Activated CD8-positive, alpha-beta memory T cell treated with anti-CD3 and anti-CD28 coated beads for 4 hours (primary cell): ENCODE data around the gene PRR4.

Experiments used
- DNase-seq, 2 donors: peaks; one replicate each; pipeline ENCODE4 v3.0.0-alpha.2; 2020; ENCODE audit warnings: low read depth in 2 of 2

The PRR4 gene

DNA sequence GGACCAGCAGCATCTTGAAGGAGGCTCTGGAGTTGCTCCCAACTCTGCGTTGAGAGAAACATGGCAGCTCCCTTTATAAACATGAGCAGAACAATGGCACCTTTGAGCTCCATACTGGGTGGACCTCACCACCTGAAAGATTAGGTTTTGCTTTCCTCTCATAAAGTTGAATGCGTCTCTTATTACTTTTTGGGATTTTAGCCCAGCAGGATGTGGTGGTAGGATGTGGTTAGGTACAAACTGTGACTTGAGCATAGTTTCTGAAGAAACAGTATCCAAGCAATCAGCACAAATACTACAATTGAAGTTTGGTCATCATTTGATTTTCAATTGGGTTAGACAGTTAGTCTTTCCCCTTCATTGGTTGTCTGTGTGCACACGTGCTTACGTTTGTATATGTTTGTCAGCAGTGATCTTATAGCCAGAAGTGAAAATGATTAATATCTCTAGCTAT lies at the start of gene PRR4:
TSS of gene PRR4 (minus strand) at position 51 of the 454 bp plus-strand sequence. CDS start at position 13, 38 bp downstream.
- DNase-seq = no peak

DNA sequence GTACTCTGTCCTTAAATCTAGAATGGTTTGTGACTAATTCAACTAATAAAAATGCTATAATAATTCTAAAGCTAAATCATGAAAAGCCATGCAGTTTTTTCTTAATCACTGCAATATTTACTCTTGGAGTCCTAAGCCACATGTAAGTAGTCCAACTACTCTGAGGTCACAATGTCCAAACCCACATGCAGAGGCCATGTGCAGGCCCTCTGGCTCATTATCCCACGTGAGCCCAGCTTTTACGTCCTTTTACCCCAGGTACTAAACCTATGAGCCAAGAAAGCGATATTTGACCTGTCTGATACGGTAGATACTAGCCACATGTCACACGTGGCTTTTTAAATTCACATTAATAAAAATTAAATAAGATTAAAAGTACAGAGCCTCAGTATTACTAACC lies 47.6 kb upstream of the PRR4 start:
- no peak for DNase-seq

DNA sequence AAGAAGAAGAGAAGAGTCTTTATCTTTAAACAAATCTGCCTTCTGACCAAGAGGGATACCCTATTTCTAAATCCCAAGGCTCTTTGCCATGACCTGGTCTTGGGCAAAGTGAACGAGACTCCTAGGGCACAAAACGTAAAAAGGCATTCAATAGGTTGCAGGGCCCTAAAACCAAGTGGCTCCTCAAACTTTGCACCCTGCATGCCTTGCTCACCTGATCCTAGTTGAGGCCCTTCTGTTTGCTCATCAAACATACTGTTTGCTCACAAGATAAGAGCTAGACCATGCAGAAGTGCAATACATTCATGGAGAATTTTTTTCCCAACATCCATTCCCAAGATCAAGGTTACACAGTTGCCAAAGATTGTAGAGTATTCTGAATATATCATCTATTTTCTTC lies 42.7 kb upstream of the PRR4 start:
- no peak for DNase-seq

DNA sequence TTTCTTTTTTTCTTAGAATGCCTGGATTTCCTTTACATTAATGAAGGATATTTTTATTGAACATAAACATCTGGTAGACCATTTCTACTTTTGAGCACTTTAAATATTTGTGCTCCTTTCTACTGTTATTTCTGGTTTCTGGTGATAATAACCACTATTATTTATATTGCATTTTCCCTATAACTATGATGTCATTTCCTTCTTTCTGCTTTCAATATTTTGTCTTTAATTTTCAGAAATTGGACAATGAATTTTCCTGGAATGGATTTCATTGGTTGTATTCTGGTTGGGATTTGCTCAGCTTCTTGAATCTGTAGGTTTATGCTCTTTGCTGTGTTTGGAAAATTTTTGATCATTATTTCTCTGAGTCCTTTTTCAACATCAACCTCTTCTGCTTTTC lies 40.0 kb upstream of the PRR4 start:
- DNase-seq = no peak

- DNase-seq = no peak
Measured at GRCh38 chr12:10884086-10884725, 34.9 kb upstream of the PRR4 start, which contains the start of gene PRH1. TSS of gene PRH1 (minus strand) at chr12:10884255. CDS start at chr12:10884217, 38 bp downstream.

- no peak for DNase-seq
Measured at GRCh38 chr12:10873378-10873777, 24.1 kb upstream of the PRR4 start.

DNA sequence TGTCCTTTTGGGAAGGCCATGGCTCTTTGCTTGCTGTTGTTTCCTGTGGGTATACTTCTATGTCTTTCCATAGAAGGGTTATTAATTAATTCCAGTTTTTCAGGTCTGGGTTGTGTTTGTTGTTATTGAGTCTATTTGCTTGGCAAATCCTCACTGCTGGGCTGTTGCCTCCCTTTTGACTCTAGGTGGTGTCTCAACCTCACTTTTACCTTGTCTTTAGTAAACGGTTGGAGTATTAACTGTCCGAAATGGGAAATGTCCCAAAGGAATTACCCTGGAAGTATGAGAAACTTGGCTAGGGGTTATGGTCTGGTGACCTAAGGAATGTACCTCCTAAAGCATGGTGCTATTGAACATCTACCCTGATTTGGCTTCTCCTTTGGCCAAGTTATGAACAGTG lies 18.1 kb upstream of the PRR4 start:
- no peak for DNase-seq

DNA sequence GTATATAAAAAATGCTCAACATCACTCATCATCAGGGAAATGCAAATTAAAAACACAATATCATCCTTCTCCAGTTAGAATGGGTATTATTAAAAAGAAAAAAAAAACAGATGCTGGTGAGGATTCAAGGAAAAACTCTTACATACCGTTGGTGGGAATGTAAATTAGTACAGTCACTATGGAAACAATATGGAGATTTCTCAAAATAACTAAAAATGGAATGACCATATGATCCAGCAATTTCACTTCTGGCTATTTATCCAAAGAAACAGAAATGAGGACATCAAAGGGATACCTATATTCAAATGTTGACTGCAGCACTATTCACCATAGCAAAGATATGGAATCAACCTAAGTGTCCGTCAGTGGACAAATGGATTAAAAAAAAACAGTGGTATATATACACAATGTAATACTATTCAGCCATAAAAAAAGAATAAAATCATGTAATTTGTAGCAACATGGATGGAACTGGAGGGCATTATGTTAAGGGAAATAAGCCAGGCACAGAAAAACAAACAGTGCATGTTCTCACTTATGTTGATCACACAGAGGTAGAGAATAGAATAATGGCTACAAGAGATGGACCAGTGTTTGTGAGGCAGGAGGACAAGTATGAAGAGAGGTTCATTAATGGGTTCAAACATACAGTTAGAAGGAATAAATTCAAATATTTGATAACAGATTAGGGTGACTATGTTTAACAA lies 14.4 kb upstream of the PRR4 start:
- no peak for DNase-seq

DNA sequence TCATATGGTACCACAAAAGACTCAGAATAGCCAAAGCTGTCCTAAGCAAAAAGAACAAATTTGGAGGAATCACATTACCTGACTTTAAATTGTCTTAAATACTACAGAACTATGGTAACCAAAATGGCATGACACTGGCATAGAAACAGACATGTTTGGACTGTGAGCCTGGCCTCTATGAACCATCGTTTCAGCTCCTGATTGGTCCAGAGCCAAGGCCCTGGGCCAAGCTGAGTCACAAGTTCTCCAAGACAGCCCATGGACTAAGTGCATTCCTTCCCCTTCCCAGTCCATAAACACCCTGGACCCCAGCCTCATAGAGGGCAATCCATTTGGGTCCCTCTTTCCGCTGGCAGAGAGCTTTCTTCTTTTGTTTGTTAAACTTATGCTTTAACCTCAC lies 12.1 kb upstream of the PRR4 start:
- no peak for DNase-seq

DNA sequence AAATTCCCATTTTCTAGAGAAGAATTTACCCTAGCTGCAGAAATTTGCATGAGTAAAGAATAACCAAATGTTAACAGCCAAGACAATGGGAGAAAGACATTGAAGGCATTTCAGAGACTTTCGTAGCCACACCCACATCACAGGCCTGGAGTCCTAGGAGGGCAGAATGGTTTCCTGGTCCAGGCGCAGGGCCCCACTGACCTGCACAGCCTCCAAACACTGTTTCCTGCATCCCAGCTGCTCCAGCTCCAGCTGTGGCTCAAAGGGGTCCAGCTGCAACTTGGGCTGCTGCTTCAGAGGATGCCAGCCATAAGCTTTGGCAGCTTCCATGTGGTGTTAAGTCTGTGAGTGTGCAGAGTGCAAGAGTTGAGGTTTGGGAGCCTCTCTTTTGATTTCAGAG lies 6.5 kb upstream of the PRR4 start:
- no peak for DNase-seq

- no peak for DNase-seq
Measured at GRCh38 chr12:10853776-10854175, 4.5 kb upstream of the PRR4 start.

DNA sequence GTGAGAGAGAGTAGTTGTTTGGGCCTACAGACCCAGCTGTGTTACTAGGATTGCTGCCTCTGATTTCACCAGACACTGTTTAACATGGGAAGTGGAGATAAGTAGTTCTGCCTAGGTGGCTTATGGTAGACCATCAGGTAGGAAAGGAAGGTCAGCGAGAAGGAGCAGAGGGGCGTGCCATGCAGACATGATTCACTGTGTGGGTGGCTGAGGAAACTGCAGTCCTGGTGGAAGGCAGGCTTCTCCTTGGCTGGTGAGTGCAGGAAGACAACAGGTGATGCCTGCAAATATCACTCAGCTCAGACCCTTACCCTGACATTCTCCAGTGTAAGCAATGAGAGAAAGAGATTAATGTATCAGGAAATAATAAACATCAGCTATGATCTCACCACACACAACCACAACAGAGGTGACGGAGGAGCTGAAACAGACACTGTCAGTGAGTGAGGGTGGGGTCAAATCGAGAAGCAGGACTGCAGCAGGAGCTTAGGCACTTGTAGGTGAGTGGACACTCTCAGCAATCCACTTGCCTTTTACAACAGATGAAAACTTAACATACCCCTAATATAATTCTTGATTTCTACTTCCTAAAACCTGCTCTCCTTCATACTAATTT lies 2.1 kb upstream of the PRR4 start:
- no peak for DNase-seq

GRCh38 chr12:10847744-10848143 lies 1.5 kb downstream of the PRR4 start:
- no peak for DNase-seq

DNA sequence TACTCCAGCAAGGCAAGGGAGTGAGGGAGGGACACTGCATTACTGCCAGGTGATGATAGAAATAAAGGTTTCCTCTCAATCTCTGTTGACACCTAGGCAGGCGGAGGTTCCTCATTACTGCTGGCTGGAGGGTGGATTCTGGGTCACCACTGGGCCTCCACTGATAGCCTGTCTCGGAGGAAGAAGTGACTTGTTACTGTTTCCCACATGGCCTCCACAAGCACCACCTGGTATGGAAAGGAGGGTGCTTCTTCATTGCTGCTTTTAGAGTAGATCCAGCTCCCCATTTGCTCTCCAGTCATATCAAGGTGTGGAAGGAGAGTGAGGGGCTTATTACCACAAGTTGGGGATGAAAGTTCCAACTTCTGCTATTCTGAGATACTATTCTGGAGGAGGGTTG lies 6.4 kb downstream of the PRR4 start:
- DNase-seq = no peak

DNA sequence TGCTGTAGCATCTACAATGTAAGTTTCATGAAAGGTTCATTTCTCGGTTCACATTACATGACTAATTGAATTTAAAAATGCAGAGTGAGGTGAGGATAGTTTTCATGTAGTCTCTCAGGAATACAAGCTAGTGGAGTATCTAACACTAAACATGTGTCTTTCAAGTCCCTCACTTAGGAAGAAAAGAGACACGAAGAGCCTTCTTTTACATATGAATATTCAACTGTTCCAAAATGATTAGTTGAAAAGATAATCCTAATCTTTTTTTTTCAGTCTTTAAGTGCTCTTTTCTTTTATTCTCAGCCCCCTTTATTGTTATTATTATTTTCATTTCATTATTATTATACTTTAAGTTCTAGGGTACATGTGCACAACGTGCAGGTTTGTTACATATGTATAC lies 10.8 kb downstream of the PRR4 start:
- no peak for DNase-seq

DNA sequence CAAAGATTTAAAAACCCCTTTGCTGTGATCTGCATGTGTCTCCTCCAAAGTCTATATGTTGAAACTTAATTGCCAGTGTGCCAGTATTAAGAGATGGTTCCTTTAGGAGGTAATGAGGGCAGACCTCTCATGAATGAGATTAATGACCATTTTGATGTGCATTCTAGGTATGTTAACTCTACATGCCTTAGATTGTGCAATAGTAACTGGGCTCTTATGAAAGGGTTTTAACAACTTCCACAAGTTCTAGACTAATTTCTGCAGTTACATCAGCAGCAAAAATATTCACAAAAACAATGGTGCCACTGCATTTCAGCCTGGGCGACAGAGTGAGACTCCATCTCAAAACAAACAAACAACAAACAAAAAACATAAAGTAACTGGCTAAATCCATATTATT lies 19.3 kb downstream of the PRR4 start:
- DNase-seq = no peak

DNA sequence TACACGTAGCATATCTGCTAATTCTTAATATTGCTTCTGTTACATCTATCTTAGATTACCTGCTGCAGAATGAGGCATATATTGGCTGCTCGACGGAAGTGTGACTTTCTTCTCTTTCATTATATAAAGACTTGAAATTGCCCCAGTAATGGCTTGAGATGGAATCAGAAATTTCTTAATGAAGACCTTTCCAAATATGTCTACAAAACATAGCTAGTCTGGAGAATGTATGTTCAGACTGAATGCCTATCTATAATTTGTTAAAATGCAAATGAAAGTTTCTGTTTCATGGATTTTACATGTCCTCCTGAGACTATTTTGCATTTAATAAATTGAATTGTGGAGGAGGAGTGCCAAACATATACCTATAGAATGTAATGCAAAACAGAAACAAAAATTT lies 23.0 kb downstream of the PRR4 start, which contains the start of gene TAS2R10:
TSS of gene TAS2R10 (minus strand) at position 101 of the 400 bp plus-strand sequence. CDS start at position 12, 89 bp downstream.
- DNase-seq = no peak

- no peak for DNase-seq
Measured at GRCh38 chr12:10824957-10825356, 24.3 kb downstream of the PRR4 start.

DNA sequence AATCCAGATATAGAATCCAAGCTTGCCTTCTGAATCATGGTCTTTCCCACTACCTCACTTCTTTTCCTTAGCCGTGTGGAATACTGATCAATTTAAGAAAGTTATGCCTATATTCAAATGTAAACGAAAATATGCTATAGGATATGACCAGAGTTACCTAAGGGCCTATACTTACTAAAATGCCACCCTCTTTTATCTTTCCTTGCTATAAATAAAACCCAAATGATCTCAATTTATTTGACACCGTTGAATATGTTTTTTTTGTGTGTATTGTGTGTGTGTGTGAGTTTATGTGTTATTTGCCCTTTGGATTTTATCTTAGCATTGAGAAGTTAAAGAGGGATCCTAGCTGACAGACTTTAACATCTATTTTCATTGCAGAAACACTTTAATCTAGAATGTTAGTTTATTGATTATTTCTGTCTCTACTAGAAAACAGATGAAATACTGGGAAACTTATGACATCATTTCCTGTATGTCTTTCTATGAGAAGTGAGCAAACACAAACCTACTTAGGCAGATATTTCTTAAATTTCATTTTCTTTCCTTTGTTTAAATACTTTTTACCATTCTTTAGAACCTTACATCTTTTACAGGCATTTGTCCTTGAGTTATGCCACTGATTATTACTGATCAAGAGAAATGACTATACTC lies 37.3 kb downstream of the PRR4 start:
- no peak for DNase-seq

GRCh38 chr12:10810068-10810467 lies 39.2 kb downstream of the PRR4 start, which contains the start of gene TAS2R9:
TSS of gene TAS2R9 (minus strand) at chr12:10810168. CDS start at chr12:10810075, 93 bp downstream.
- no peak for DNase-seq

DNA sequence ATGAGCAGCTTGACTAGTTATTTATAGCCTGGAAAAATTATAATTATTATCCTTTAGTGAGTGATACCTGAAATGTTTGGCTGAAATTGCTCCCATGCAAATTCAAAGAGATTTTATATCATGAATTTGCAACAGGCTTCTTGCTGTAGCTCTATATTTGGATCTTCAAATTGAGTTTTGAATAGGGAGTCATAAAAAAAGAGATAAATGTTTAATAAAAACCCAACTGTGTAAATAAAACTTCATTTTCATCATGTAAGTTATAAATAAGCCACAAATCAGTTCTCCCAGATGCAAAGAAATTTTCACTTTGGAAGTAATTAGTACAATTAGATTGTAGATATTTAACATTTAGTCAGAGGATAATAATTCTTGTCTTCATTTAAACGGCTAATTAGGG lies 42.1 kb downstream of the PRR4 start, which contains the start of gene TAS2R8:
TSS of gene TAS2R8 (minus strand) at position 101 of the 400 bp plus-strand sequence. CDS start 306 bp downstream, outside the sequence.
- no peak for DNase-seq

GRCh38 chr12:10802587-10802986 lies 46.7 kb downstream of the PRR4 start, which contains the start of gene TAS2R7:
TSS of gene TAS2R7 (minus strand) at chr12:10802627. CDS start at chr12:10802570, 57 bp downstream.
- no peak for DNase-seq
